Measurements from ENCODE around the gene FIS1.
"Not testable (repeated sequence)": the region's sequence is repeated elsewhere in the genome, so short reads cannot be mapped to it uniquely, and the experiment has no call there.

The FIS1 gene

GRCh38 chr7:101199522-101199921 is 45.4 kb downstream of the FIS1 start:
- not testable (repeated sequence) for H3K9ac ChIP-seq (ENCODE audit: low read length); H3K4me1 ChIP-seq (ENCODE audit: control insufficient read depth, low read depth, low read length); H3K27me3 ChIP-seq (ENCODE audit: control insufficient read depth, insufficient read depth, low read length); H3K27ac ChIP-seq (ENCODE audit: low read length); H3K36me3 ChIP-seq (ENCODE audit: control insufficient read depth, low read depth, low read length); H3K4me3 ChIP-seq (ENCODE audit: low read length); H3K9me3 ChIP-seq (ENCODE audit: control insufficient read depth, low read depth, low read length)

GRCh38 chr7:101198476-101198875 is 46.4 kb downstream of the FIS1 start:
- Histone ChIP-seq H3K9me3 (ENCODE audit: control insufficient read depth, low read depth, low read length) (no peaks in the 10 kb centered on the region), H3K9ac (ENCODE audit: low read length) (no peak overlapping the region), H3K27me3 (ENCODE audit: control insufficient read depth, insufficient read depth, low read length) (no peaks in the 10 kb centered on the region), H3K4me3 (ENCODE audit: low read length) (no peak overlapping the region), H3K4me1 (ENCODE audit: control insufficient read depth, low read depth, low read length) (peaks cover 8% of the 10 kb centered on the region), H3K27ac (ENCODE audit: low read length) (no peak overlapping the region), H3K36me3 (ENCODE audit: control insufficient read depth, low read depth, low read length) (no peaks in the 10 kb centered on the region)

- no peak overlapping the region for H3K9ac ChIP-seq (ENCODE audit: low read length)
- no peaks in the 10 kb centered on the region for H3K9me3 ChIP-seq (ENCODE audit: control insufficient read depth, low read depth, low read length)
- H3K4me3 ChIP-seq (ENCODE audit: low read length), result no peak overlapping the region
- H3K36me3 ChIP-seq (ENCODE audit: control insufficient read depth, low read depth, low read length), result no peaks in the 10 kb centered on the region
- no peak overlapping the region for H3K27ac ChIP-seq (ENCODE audit: low read length)
- peaks cover 8% of the 10 kb centered on the region for H3K4me1 ChIP-seq (ENCODE audit: control insufficient read depth, low read depth, low read length)
- no peaks in the 10 kb centered on the region for H3K27me3 ChIP-seq (ENCODE audit: control insufficient read depth, insufficient read depth, low read length)
These were observed 46.9 kb downstream of the FIS1 start for GRCh38 chr7:101197991-101198390.

GRCh38 chr7:101195884-101196283 is 49.0 kb downstream of the FIS1 start:
- Histone ChIP-seq H3K9me3 (ENCODE audit: control insufficient read depth, low read depth, low read length) (no peaks in the 10 kb centered on the region), H3K4me3 (ENCODE audit: low read length) (no peak overlapping the region), H3K27me3 (ENCODE audit: control insufficient read depth, insufficient read depth, low read length) (no peaks in the 10 kb centered on the region), H3K9ac (ENCODE audit: low read length) (no peak overlapping the region), H3K36me3 (ENCODE audit: control insufficient read depth, low read depth, low read length) (no peaks in the 10 kb centered on the region), H3K4me1 (ENCODE audit: control insufficient read depth, low read depth, low read length) (peaks cover 5% of the 10 kb centered on the region), H3K27ac (ENCODE audit: low read length) (no peak overlapping the region)
